GM23338 (cell line): ENCODE measurements around the gene TCF7L1.

Source experiments
- CTCF ChIP-seq, 2 experiments: fragments of 200-600 bp in 1 of 2; sonication (generic) in 1 of 2; conservative IDR thresholded peaks; 2 replicates each; pipeline versions ENCODE4 v1.5.1 to v1.6.1; 2016 to 2017; ENCODE audit warnings: antibody characterized with exemption in 2 of 2, low read depth in 2 of 2, mild to moderate bottlenecking in 2 of 2, moderate library complexity in 1 of 2
- EZH2 ChIP-seq: fragments of 200-600 bp; sonication (generic); IDR thresholded peaks from one replicate; pipeline ENCODE4 v1.8.0; 2017; ENCODE audit warnings: antibody characterized with exemption, mild to moderate bottlenecking, low read depth; ENCODE audit not compliant: unreplicated experiment

GRCh38 chr2:85145116-85145820, 12.1 kb downstream of the TCF7L1 start:
- TF ChIP-seq CTCF (conservative IDR thresholded peaks at IDR 0.05; ENCODE audit: low read depth in 2 of 2) (no peak), EZH2 (no peak)
